ENCODE data around the gene MRAP2.

- TF ChIP-seq EZH2 (IDR thresholded peaks at IDR 0.05) (no peak), POLR2AphosphoS5 (IDR thresholded peaks at IDR 0.05; ENCODE audit: borderline replicate concordance, low read depth, low read length) (no peak)
Observed at GRCh38 chr6:84136364-84137050, 102.9 kb downstream of the MRAP2 start.

Data from SK-N-MC (cell line).